ENCODE data around the gene CDC40. TPM values are rescaled to one million over a fixed set of nuclear protein-coding genes. Genes with fewer than 3 reads are reported as not detected.

Gene CDC40
- total and polyA plus RNA-seq, 9 of the 15 experiments (the other 6 are each of a cell fraction or from before 2014, with no cell fraction given): 9.7 to 26.3 (median 15.7) TPM

DNA sequence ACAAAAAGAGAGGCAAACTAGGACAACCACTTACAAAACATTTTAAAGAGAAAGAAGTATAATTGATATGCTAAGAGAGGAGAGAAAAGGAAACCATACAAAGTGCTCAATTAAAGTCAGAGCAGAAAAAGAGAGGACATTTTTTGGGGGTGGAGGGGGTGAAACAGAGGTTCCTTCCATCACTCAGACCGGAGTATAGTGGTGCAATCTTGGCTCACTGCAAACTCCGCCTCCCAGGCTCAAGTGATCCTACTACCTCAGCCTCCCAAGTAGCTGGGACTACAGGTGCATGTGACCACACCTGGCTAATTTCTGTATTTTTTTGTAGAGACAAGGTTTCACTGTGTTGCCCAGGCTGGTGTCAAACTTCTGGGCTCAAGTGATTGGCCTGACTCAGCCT is 10.1 kb upstream of the CDC40 start (continued):
- TF ChIP-seq TRIM28 (IDR thresholded peaks at IDR 0.05): no peak
- TF ChIP-seq HNRNPL (IDR thresholded peaks at IDR 0.05; ENCODE audit: low read depth, low read length): no peak
- TF ChIP-seq GABPB2 (CRISPR knock-in tag; conservative IDR thresholded peaks at IDR 0.05): no peak
- TF ChIP-seq, protein P1, sequence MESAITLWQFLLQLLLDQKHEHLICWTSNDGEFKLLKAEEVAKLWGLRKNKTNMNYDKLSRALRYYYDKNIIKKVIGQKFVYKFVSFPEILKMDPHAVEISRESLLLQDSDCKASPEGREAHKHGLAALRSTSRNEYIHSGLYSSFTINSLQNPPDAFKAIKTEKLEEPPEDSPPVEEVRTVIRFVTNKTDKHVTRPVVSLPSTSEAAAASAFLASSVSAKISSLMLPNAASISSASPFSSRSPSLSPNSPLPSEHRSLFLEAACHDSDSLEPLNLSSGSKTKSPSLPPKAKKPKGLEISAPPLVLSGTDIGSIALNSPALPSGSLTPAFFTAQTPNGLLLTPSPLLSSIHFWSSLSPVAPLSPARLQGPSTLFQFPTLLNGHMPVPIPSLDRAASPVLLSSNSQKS (CRISPR knock-in tag; IDR thresholded peaks at IDR 0.05): no peak

GRCh38 chr6:110173506-110174132 is 6.6 kb upstream of the CDC40 start:
- Histone ChIP-seq H3K4me3 (no peak overlapping the region), H3K9ac (ENCODE audit: insufficient read depth in 1 of 2, low read depth in 2 of 2, low read length in 2 of 2) (no peak overlapping the region), H3K9me3 (replicated peaks; ENCODE audit: control insufficient read depth, insufficient read depth, low read depth, low read length) (no peaks in the 10 kb centered on the region), H3K79me2 (ENCODE audit: control insufficient read depth, insufficient read depth, low read length) (peaks cover 3% of the 10 kb centered on the region; the same call in 1 of the 3 replicates), H3K36me3 (ENCODE audit: control insufficient read depth, insufficient read depth, low read length) (no peaks in the 10 kb centered on the region), H2AFZ (ENCODE audit: low read depth, low read length) (no peak overlapping the region), H3K27me3 (ENCODE audit: control insufficient read depth in 2 of 2, insufficient read depth in 2 of 2, low read length in 2 of 2) (no peaks in the 10 kb centered on the region), H4K20me1 (replicated peaks; ENCODE audit: control insufficient read depth, insufficient read depth, low read length) (no peaks in the 10 kb centered on the region; the same call in 1 of the 2 replicates), H3K27ac (ENCODE audit: extremely low read depth, low read depth, low read length) (no peak overlapping the region), H3K9me1 (ENCODE audit: control insufficient read depth, insufficient read depth, low read length) (no peaks in the 10 kb centered on the region), H3K4me1 (replicated peaks in 1 of 2; ENCODE audit: control insufficient read depth in 2 of 2, insufficient read depth in 2 of 2, low read length in 2 of 2) (peaks cover 0 to 3% of the 10 kb centered on the region in 2 experiments; a peak in 2 of 5 replicates), H3K4me2 (ENCODE audit: insufficient read depth, low read length) (no peak overlapping the region)
- CTCF ChIA-PET (ENCODE audit: low intra/inter-chr PET ratio): no interaction called here
- intact Hi-C loops (cut with micrococcal nuclease) (loop anchor here (10.0 kb wide), 1 partner anchor 469 kb away; no protein-coding TSS in a partner anchor), in situ Hi-C loops (cut with MboI) (loop anchor here (10.0 kb wide), 1 partner anchor 221 kb away; no protein-coding TSS in a partner anchor)
- no TSS peak for BruUV-seq (replicated peaks)
- POLR2A ChIA-PET: no interaction called here
- peak in 2 of 4 experiments; percentile 11 to 16 for DNase-seq (ENCODE audit: extremely low read depth in 1 of 4, low spot score in 3 of 4)
- no peak for FAIRE-seq
- ATAC-seq: peak; percentile 53; the same call in 1 of the 3 replicates
- WGBS (ENCODE audit: insufficient coverage, low coverage, missing lambda C conversion rate): 35% methylated on average over 4 of the region's 4 CpGs
- TF ChIP-seq EHMT2 (IDR thresholded peaks at IDR 0.05) (peak; percentile 86), ZNF347 (CRISPR knock-in tag; IDR thresholded peaks at IDR 0.05; ENCODE audit: low read depth) (no peak)
- TF ChIP-seq, protein P2, sequence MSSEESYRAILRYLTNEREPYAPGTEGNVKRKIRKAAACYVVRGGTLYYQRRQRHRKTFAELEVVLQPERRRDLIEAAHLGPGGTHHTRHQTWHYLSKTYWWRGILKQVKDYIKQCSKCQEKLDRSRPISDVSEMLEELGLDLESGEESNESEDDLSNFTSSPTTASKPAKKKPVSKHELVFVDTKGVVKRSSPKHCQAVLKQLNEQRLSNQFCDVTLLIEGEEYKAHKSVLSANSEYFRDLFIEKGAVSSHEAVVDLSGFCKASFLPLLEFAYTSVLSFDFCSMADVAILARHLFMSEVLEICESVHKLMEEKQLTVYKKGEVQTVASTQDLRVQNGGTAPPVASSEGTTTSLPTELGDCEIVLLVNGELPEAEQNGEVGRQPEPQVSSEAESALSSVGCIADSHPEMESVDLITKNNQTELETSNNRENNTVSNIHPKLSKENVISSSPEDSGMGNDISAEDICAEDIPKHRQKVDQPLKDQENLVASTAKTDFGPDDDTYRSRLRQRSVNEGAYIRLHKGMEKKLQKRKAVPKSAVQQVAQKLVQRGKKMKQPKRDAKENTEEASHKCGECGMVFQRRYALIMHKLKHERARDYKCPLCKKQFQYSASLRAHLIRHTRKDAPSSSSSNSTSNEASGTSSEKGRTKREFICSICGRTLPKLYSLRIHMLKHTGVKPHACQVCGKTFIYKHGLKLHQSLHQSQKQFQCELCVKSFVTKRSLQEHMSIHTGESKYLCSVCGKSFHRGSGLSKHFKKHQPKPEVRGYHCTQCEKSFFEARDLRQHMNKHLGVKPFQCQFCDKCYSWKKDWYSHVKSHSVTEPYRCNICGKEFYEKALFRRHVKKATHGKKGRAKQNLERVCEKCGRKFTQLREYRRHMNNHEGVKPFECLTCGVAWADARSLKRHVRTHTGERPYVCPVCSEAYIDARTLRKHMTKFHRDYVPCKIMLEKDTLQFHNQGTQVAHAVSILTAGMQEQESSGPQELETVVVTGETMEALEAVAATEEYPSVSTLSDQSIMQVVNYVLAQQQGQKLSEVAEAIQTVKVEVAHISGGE (CRISPR knock-in tag; IDR thresholded peaks at IDR 0.05): no peak
